Colonic mucosa (tissue), 4 donors: Measurements from ENCODE around the gene FAM217B. TPM values are rescaled to one million over a fixed set of nuclear protein-coding genes. Genes with fewer than 3 reads are reported as not detected.

Source experiments
- DNase-seq: peaks from one replicate; pipeline ENCODE4 v3.0.0-alpha.2; 2020
- H3K27ac ChIP-seq: fragments of 200-600 bp; one replicate; pipeline ENCODE4 v1.8.0; 2021
- H3K27me3 ChIP-seq: fragments of 200-600 bp; one replicate; pipeline ENCODE4 v1.8.0; 2021
- H3K36me3 ChIP-seq: fragments of 200-600 bp; one replicate; pipeline ENCODE4 v1.8.0; 2021
- H3K4me1 ChIP-seq: fragments of 200-600 bp; one replicate; pipeline ENCODE4 v1.8.0; 2021; ENCODE audit warnings: mild to moderate bottlenecking
- H3K4me3 ChIP-seq: fragments of 200-600 bp; one replicate; pipeline ENCODE4 v1.8.0; 2021
- H3K9ac ChIP-seq, 2 donors: one replicate each; pipeline ENCODE4 v1.7.0; 2013; ENCODE audit warnings: control low read depth in 2 of 2, low read depth in 2 of 2, low read length in 2 of 2
- H3K9me3 ChIP-seq: fragments of 200-600 bp; one replicate; pipeline ENCODE4 v1.8.0; 2021
- intact Hi-C: fragments of 100-400 bp; cut with DNase I; formaldehyde crosslinking; loops from one replicate; pipeline ENCODE4 v1.14.1; 2022
- total RNA-seq, 2 donors: library from RNA; stranded (reverse); fragmentation: NEBNext Ultra II Directional in 1 of 2; extraction: Animal tissue kit (Norgen Biotek cat#: 25700) in 1 of 2; gene quantifications; one replicate each; pipeline ENCODE4 v1.2.1, GENCODE V29; 2021
- TF ChIP-seq, protein P1 (sequence below): fragments of 200-600 bp; IDR thresholded peaks from one replicate; pipeline ENCODE4 v1.8.0; 2022; ENCODE audit warnings: antibody characterized with exemption, mild to moderate bottlenecking
- donor health status: healthy.
- donor health status: DM: no; HTN: no; CAD: no.
- donor health status: DM: no; HTN: no; CAD: no.

FAM217B gene
- total RNA-seq, 2 donors from 2014 or later, result 5.5 to 11.2 TPM

DNA sequence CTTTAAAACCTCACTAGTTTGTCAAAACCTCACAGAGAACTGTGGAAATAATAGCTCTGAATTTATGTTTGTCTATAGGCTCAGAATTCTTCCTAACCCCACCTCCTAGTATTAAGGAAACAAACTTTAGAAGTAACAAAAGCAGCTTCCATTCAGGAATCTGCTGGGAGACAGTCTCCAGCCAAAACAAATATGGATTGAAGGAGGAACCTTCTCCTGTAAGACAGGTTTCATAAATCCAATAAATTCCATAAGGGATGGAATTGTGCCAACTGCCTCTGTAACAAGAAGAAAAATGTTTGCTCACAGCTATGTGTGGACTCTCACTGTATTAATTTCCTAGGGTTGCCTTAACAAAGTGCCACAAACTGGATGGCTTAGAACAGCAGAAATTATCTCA lies 14.3 kb upstream of the FAM217B start:
- Histone ChIP-seq H3K27ac (no peak overlapping the region), H3K9ac (no peak overlapping the region), H3K27me3 (no peaks in the 10 kb centered on the region), H3K36me3 (no peaks in the 10 kb centered on the region), H3K4me1 (no peaks in the 10 kb centered on the region), H3K9me3 (no peaks in the 10 kb centered on the region), H3K4me3 (no peak overlapping the region)
- no peak for DNase-seq
- TF ChIP-seq, protein P1, sequence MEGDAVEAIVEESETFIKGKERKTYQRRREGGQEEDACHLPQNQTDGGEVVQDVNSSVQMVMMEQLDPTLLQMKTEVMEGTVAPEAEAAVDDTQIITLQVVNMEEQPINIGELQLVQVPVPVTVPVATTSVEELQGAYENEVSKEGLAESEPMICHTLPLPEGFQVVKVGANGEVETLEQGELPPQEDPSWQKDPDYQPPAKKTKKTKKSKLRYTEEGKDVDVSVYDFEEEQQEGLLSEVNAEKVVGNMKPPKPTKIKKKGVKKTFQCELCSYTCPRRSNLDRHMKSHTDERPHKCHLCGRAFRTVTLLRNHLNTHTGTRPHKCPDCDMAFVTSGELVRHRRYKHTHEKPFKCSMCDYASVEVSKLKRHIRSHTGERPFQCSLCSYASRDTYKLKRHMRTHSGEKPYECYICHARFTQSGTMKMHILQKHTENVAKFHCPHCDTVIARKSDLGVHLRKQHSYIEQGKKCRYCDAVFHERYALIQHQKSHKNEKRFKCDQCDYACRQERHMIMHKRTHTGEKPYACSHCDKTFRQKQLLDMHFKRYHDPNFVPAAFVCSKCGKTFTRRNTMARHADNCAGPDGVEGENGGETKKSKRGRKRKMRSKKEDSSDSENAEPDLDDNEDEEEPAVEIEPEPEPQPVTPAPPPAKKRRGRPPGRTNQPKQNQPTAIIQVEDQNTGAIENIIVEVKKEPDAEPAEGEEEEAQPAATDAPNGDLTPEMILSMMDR, result no peak
- intact Hi-C loops, result no loop called here

DNA sequence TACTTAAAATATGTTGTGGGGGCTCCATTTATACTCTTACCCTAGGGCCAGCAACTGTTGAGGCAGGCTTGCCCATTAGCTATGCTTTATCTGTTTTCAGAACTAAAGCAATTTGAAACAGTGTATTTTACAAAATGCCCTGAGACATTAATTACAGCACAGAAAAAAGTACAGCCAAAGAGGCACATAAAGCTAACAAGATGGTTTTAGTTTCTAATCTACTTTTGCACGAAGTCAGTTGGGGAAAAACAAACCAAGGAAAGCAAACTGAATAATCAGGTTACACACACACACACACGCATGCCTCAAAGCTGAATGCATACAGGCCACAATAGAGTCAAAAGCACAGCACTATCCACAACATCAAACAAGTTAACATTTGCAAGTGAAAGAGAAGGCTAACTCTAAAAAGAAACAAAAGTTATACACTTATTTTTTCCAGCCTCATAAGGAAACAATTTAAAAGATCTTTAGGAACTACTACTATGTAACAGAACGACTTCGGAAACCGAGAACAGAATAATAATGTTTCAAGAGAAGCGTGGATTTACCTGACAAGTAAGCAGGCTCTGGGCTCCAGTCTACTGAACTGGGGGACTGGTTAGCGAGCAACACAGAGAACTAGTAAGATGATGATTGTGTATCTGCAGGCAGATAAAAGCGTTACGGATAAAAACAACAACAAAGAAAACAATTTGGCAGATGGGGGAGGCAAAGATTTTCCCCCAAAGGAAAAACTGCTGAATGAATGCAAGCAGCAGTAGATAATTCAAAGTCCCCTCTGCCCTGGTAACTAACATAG lies 8.5 kb upstream of the FAM217B start:
- intact Hi-C loops, result no loop called here
- no peak for DNase-seq
- Histone ChIP-seq H3K9ac (no peak overlapping the region), H3K27ac (no peak overlapping the region), H3K9me3 (no peaks in the 10 kb centered on the region), H3K4me1 (no peaks in the 10 kb centered on the region), H3K4me3 (no peak overlapping the region), H3K27me3 (no peaks in the 10 kb centered on the region), H3K36me3 (no peaks in the 10 kb centered on the region)
- TF ChIP-seq, protein P1, result no peak

DNA sequence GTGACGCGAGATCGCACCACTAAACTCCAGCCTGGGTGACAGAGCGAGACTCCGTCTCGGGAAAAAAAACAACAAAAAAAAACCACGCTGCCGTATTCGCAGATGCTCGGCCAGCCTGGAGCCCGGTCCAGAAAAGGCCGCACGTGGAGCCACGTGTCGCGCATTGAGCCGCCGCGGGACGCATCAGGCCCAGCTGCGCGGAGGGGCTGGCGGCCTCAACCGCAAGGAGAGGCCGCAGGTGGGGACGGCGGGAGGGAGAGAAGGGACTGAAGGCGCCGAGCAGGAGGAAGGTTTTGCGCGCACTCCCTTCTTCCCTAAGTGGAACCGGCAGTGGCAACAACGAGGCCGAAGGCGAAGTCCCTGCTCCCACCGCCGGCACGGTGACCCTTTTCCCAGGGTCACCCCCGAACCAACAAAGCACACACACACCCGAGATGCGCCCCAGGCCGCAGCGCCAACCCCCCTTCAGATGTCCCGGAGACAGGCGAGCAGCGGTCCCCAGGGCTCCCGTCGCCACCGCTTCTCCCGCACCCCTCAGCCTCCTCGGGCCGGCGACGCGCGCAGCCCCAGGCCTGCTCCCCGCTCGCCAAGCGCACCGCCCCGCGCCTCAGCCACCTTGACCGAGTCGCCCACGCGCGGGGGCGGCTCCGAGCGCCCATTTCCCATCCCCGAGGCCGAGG lies 7.4 kb upstream of the FAM217B start:
- Histone ChIP-seq H3K36me3 (no peaks in the 10 kb centered on the region), H3K4me3 (no peak overlapping the region), H3K4me1 (no peaks in the 10 kb centered on the region), H3K9ac (no peak overlapping the region), H3K27ac (no peak overlapping the region), H3K27me3 (no peaks in the 10 kb centered on the region), H3K9me3 (no peaks in the 10 kb centered on the region)
- intact Hi-C loops, result no loop called here
- DNase-seq, result no peak
- TF ChIP-seq, protein P1, result no peak

DNA sequence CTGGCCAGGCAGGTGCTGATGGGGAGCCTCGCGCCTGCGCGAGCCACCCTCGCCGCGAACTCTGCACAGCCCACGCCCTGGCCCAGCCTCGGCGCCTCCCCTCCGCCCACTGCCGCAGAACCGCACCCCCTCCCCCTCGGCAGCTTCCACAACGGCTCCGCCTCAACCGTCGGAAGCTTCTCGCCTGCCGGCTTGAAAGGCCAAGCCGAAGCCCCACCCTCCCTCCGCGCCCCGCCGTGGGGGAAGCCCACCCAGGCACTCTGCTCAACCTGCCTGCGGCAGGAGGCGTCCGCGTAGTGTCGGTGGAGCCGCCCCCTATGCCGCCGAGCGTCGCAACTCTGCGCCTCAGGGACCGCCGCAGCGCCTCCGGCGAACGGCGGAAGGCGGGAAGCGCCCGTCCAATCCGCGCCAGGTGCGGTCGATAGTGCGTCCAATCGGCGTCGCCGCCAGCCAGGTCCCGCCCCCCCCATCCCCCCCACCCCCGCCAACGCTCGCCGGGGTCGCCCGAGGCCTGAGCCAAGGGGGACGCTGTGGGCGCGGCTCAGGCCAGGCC lies 6.8 kb upstream of the FAM217B start, which contains the start of gene SYCP2:
Gene SYCP2 (minus strand): TSS at position 342 of the 553 bp plus-strand sequence. CDS start 11,224 bp downstream, outside the sequence.
- peak within 1 kb of the TSS in 1 of 2 donors; percentile 73 for H3K9ac ChIP-seq
- intact Hi-C loops, result no loop called here
- TF ChIP-seq, protein P1, result no peak
- H3K4me3 ChIP-seq, result peak within 1 kb of the TSS; percentile 60
- peak; percentile 43 for DNase-seq
- H3K27me3 ChIP-seq, result no peaks in the 10 kb centered on the region
- no peaks in the 10 kb centered on the region for H3K9me3 ChIP-seq
- peak within 1 kb of the TSS; percentile 21 for H3K27ac ChIP-seq
- no peaks in the 10 kb centered on the region for H3K36me3 ChIP-seq
- peaks cover 5% of the 10 kb centered on the region for H3K4me1 ChIP-seq

DNA sequence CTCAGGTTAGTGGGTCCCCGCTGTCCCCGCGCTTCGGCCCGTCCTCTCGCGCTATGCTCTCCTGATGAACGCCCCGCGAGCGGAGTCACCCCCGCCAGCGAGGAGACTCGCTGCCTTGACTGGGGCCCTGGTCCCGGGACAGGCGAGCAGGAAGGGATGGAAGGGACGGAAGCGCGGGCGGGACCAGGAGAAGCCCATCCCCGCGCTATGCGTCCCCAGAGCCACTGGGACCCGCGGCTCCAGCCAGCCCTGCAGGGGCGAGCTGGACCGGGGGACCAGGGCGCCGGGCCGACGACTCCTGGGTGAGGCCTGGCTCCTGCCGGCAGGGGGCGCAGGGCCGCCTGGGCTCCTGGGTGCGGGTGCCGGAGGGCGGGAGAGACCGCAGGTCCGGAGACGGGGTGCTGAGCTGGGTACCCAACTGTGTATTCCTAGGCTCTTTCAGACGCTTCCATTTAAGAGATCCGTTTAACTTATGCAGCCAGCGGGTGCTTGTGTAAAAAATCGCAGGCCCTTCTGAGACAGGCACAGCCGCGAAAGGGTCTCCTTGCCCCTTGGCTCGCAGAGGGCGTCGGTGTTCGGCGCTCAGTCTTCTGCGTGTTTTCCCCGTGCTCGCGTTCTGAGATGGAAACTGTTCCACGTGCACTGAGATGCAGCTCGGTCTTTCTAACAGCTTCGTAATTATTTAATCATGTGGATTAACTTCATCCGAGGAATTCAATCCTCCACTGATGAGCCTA lies 6.2 kb upstream of the FAM217B start:
- peak overlapping the region in 1 of 2 donors; percentile 73 for H3K9ac ChIP-seq
- TF ChIP-seq, protein P1, result peak; percentile 98

More for the DNA sequence above, 6.2 kb upstream of the FAM217B start:
- peak; percentile 78 for DNase-seq
- Histone ChIP-seq H3K4me3 (peak overlapping the region; percentile 60), H3K27me3 (no peaks in the 10 kb centered on the region), H3K27ac (peak overlapping the region; percentile 21), H3K9me3 (no peaks in the 10 kb centered on the region), H3K36me3 (no peaks in the 10 kb centered on the region), H3K4me1 (peaks cover 8% of the 10 kb centered on the region)
- intact Hi-C loops, result no loop called here
